HCT116 (cell line): ENCODE measurements around the gene CHRNA7. TPM values are rescaled to one million over a fixed set of nuclear protein-coding genes. Genes with fewer than 3 reads are reported as not detected.

Experiments used
- ATAC-seq: fragments of 200-7000 bp; cut with Tn5 transposase; 2 replicates; pipeline ENCODE4 v1.9.1; 2020; ENCODE audit warnings: mild to moderate bottlenecking, moderate library complexity
- BruUV-seq: library from RNA; stranded (reverse); fragments of 400-500 nt; replicated peaks from 2 replicates; lab custom pipeline; 2021; lab: Mats Ljungman, UMichigan
- CTCF ChIA-PET: fragments of 300-600 bp; sonication (Branson Sonifier 250); formaldehyde crosslinking; loops from one replicate; lab custom pipeline; 2021; ENCODE audit warnings: antibody characterized with exemption; lab: Charles Lee
- POLR2A ChIA-PET: fragments of 300-600, 350-600 bp; sonication (Branson Sonifier 250); formaldehyde crosslinking; loops from one replicate; lab custom pipeline; 2021; ENCODE audit warnings: antibody characterized with exemption; lab: Charles Lee
- RAD21 ChIA-PET, 2 experiments: fragments of 300-600 bp; sonication (Branson Sonifier 250); formaldehyde crosslinking; loops; one replicate each; lab custom pipeline; 2023; ENCODE audit warnings: low total read pairs in 2 of 2; ENCODE audit not compliant: uncharacterized antibody in 2 of 2, unreplicated experiment in 2 of 2, low non-redundant PET in 1 of 2; lab: Charles Lee
- DNase-seq: peaks from one replicate; pipeline ENCODE4 v3.0.0-alpha.2; 2010; ENCODE audit warnings: low read depth, low spot score
- H2AFZ ChIP-seq: fragments of 200-600 bp; shearing (Covaris generic), sonication (generic); 2 replicates; pipeline ENCODE4 v1.6.1; 2017; ENCODE audit warnings: low read depth, mixed run types, mixed read lengths, antibody characterized with exemption, low read length; ENCODE audit not compliant: poor library complexity, severe bottlenecking
- H3K27ac ChIP-seq: 2 replicates; pipeline ENCODE4 v1.5.1; 2012; ENCODE audit warnings: low read depth, low read length
- H3K27me3 ChIP-seq: fragments of 200-600 bp; sonication (generic); 2 replicates; pipeline ENCODE4 v1.6.1; 2016; ENCODE audit warnings: mixed run types, low read length, mixed read lengths; ENCODE audit not compliant: insufficient read depth
- H3K36me3 ChIP-seq, 2 experiments: fragments of 200-500 bp in 1 of 2; fragments of 200-600 bp in 1 of 2; sonication (Bioruptor generic) in 1 of 2; sonication (generic) in 1 of 2; 2 replicates each; pipeline versions ENCODE4 v1.5.1 to v1.6.1; 2014 to 2016; ENCODE audit warnings: low read length in 2 of 2, inconsistent platforms in 1 of 2, mixed read lengths in 1 of 2, mixed run types in 1 of 2; ENCODE audit not compliant: insufficient read depth in 2 of 2, control insufficient read depth in 1 of 2
- H3K4me1 ChIP-seq, 2 experiments: fragments of 200-600 bp in 1 of 2; sonication (generic) in 1 of 2; 2 replicates each; pipeline versions ENCODE4 v1.5.1 to v1.6.1; 2012 to 2017; ENCODE audit warnings: low read length in 2 of 2, inconsistent platforms in 1 of 2, mild to moderate bottlenecking in 1 of 2, mixed read lengths in 1 of 2, mixed run types in 1 of 2, moderate library complexity in 1 of 2; ENCODE audit not compliant: insufficient read depth in 2 of 2, control insufficient read depth in 1 of 2
- H3K4me2 ChIP-seq: fragments of 200-600 bp; sonication (generic); 2 replicates; pipeline ENCODE4 v1.6.1; 2017; ENCODE audit warnings: mixed run types, low read length, mixed read lengths
- H3K4me3 ChIP-seq, 2 experiments: fragments of 200-600 bp in 1 of 2; sonication (generic) in 1 of 2; replicated peaks in 1 of 2; 2 replicates each; pipeline ENCODE4 v1.5.1; 2011 to 2016; ENCODE audit warnings: low read length in 2 of 2, control low read depth in 1 of 2, low read depth in 1 of 2, mild to moderate bottlenecking in 1 of 2, mixed read lengths in 1 of 2, mixed run types in 1 of 2
- H3K79me2 ChIP-seq: fragments of 200-600 bp; sonication (generic); 2 replicates; pipeline ENCODE4 v1.6.1; 2017; ENCODE audit warnings: mild to moderate bottlenecking, mixed run types, low read length, moderate library complexity, mixed read lengths; ENCODE audit not compliant: insufficient read depth
- H3K9ac ChIP-seq: fragments of 200-600 bp; sonication (generic); 2 replicates; pipeline ENCODE4 v1.6.1; 2016; ENCODE audit warnings: low read length, mixed read lengths
- H3K9me2 ChIP-seq: fragments of 200-600 bp; sonication (generic), shearing (Covaris generic); 2 replicates; pipeline ENCODE4 v1.6.1; 2017; ENCODE audit warnings: mixed run types, mild to moderate bottlenecking, moderate library complexity; ENCODE audit not compliant: insufficient read depth
- H3K9me3 ChIP-seq, 2 experiments: fragments of 200-500 bp in 1 of 2; fragments of 200-600 bp in 1 of 2; sonication (Bioruptor generic) in 1 of 2; sonication (generic) in 1 of 2; 2 replicates each; pipeline ENCODE4 v1.6.1; 2014 to 2017; ENCODE audit warnings: low read length in 2 of 2, mixed read lengths in 2 of 2, inconsistent platforms in 1 of 2, low read depth in 1 of 2, mild to moderate bottlenecking in 1 of 2, mixed run types in 1 of 2, moderate library complexity in 1 of 2; ENCODE audit not compliant: control insufficient read depth in 1 of 2, insufficient read depth in 1 of 2
- H4K20me1 ChIP-seq: fragments of 200-600 bp; sonication (generic), shearing (Covaris generic); 2 replicates; pipeline ENCODE4 v1.6.1; 2017; ENCODE audit warnings: mixed run types, mild to moderate bottlenecking, moderate library complexity; ENCODE audit not compliant: insufficient read depth
- ATF3 ChIP-seq: IDR thresholded peaks from 2 replicates; pipeline ENCODE4 v1.6.1; 2012
- CBX3 ChIP-seq: IDR thresholded peaks from 2 replicates; pipeline ENCODE4 v1.6.1; 2012; ENCODE audit warnings: low read depth
- CEBPB ChIP-seq: IDR thresholded peaks from 2 replicates; pipeline ENCODE4 v1.6.1; 2012; ENCODE audit warnings: low read depth
- EZH2 ChIP-seq: fragments of 200-600 bp; sonication (generic); IDR thresholded peaks from 2 replicates; pipeline ENCODE4 v1.6.1; 2017; ENCODE audit warnings: antibody characterized with exemption, mixed run types
- EZH2phosphoT487 ChIP-seq: fragments of 200-600 bp; IDR thresholded peaks from 2 replicates; pipeline ENCODE4 v1.6.1; 2018; ENCODE audit warnings: antibody characterized with exemption, borderline replicate concordance
- FOSL1 ChIP-seq: IDR thresholded peaks from 2 replicates; pipeline ENCODE4 v1.6.1; 2012; ENCODE audit warnings: low read depth
- JUND ChIP-seq: IDR thresholded peaks from 2 replicates; pipeline ENCODE4 v1.6.1; 2012
- POLR2A ChIP-seq: IDR thresholded peaks from 2 replicates; pipeline ENCODE4 v1.7.0; 2011; ENCODE audit warnings: borderline replicate concordance; ENCODE audit not compliant: insufficient read depth, insufficient read length; ENCODE audit errors: extremely low read depth
- SRF ChIP-seq: IDR thresholded peaks from 2 replicates; pipeline ENCODE4 v1.6.1; 2012; ENCODE audit warnings: low read depth
- TCF7L2 ChIP-seq: IDR thresholded peaks from 2 replicates; pipeline ENCODE4 v1.7.0; 2011; ENCODE audit warnings: borderline replicate concordance, inconsistent platforms; ENCODE audit not compliant: insufficient read depth, insufficient read length; ENCODE audit errors: extremely low read depth
- YY1 ChIP-seq: IDR thresholded peaks from 2 replicates; pipeline ENCODE4 v1.6.1; 2011; ENCODE audit warnings: low read length, low read depth, moderate library complexity, mild to moderate bottlenecking; ENCODE audit not compliant: insufficient replicate concordance; ENCODE audit errors: extremely low read depth
- ZBTB33 ChIP-seq: IDR thresholded peaks from 2 replicates; pipeline ENCODE4 v1.6.1; 2011; ENCODE audit warnings: mild to moderate bottlenecking, low read length, moderate library complexity; ENCODE audit not compliant: insufficient replicate concordance; ENCODE audit errors: extremely low read depth
- ZFX ChIP-seq: fragments of 450-650 bp; IDR thresholded peaks from 2 replicates; pipeline ENCODE4 v1.6.1; 2017
- ZNF274 ChIP-seq: fragments of 200-500 bp; sonication (Bioruptor generic); IDR thresholded peaks from 2 replicates; pipeline ENCODE4 v1.6.1; 2014; ENCODE audit warnings: mild to moderate bottlenecking, low read depth, low read length, inconsistent platforms
- intact Hi-C: fragments of 100-400 bp; cut with micrococcal nuclease; formaldehyde crosslinking; loops from 2 replicates; pipeline ENCODE4 v1.10.0; 2022
- total RNA-seq: library from RNA; stranded (reverse); gene quantifications from one replicate; pipeline ENCODE4 v1.2.1, GENCODE V29; 2021; ENCODE audit not compliant: unreplicated experiment
- TF ChIP-seq, protein P1 (sequence below): IDR thresholded peaks from 2 replicates; pipeline ENCODE4 v1.6.1; 2012

The CHRNA7 gene
- total RNA-seq, 1 experiment from 2014 or later, result 6.8 TPM

GRCh38 chr15:32123473-32123872 is 93.2 kb downstream of the CHRNA7 start:
- Histone ChIP-seq H3K4me2 (no peak overlapping the region), H3K79me2 (no peaks in the 10 kb centered on the region), H2AFZ (no peak overlapping the region), H3K9me3 (no peaks in the 10 kb centered on the region)
- TF ChIP-seq EZH2 (no peak), FOSL1 (no peak), YY1 (no peak), JUND (no peak), SRF (no peak), TCF7L2 (no peak), ATF3 (no peak), CBX3 (no peak), ZFX (no peak)
- TF ChIP-seq, protein P1, sequence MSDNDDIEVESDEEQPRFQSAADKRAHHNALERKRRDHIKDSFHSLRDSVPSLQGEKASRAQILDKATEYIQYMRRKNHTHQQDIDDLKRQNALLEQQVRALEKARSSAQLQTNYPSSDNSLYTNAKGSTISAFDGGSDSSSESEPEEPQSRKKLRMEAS, result no peak
- TF ChIP-seq, all 23 proteins: peak for 0
- Histone ChIP-seq H3K27ac (no peak overlapping the region), H3K9ac (no peak overlapping the region), H3K27me3 (no peaks in the 10 kb centered on the region), H3K9me2 (no peaks in the 10 kb centered on the region), H3K36me3 (no peaks in the 10 kb centered on the region; a peak in 1 of 4 replicates), H3K4me1 (no peaks in the 10 kb centered on the region), H4K20me1 (no peaks in the 10 kb centered on the region), H3K4me3 (no peak overlapping the region)
- no TSS peak for BruUV-seq
- ChIA-PET RAD21 (no interaction called here), POLR2A (no interaction called here), CTCF (no interaction called here)
- ATAC-seq, result no peak
- no peak for DNase-seq
- intact Hi-C loops, result no loop called here

DNA sequence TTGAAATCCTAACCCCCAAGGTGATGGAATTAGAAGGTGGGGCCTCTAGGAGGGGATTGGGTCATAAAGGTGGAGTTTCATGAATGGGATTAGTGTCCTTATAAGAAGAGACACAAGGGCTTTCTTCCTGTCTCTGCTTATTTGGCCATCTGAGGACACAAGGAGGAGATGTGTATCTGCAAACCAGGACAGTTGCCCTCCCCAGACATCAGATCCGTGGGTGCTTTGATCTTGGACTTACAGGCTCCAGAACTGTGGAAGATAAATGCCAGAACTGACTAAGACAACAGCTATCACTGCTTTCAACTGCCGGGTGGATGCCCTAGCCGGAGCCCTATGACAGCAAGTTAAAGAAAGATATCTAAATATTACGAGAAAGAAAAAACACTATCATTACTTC is 94.4 kb downstream of the CHRNA7 start:
- Histone ChIP-seq H3K4me2 (no peak overlapping the region), H3K79me2 (no peaks in the 10 kb centered on the region), H3K9me2 (no peaks in the 10 kb centered on the region), H3K9me3 (no peaks in the 10 kb centered on the region), H3K27ac (no peak overlapping the region), H4K20me1 (no peaks in the 10 kb centered on the region), H3K36me3 (no peaks in the 10 kb centered on the region; a peak in 1 of 4 replicates), H2AFZ (no peak overlapping the region), H3K27me3 (no peaks in the 10 kb centered on the region), H3K4me3 (no peak overlapping the region), H3K4me1 (no peaks in the 10 kb centered on the region), H3K9ac (no peak overlapping the region)
- ATAC-seq (no peak), DNase-seq (no peak)
- RAD21 ChIA-PET, result no interaction called here
- TF ChIP-seq SRF, result no peak
- TF ChIP-seq FOSL1, result no peak
- no peak for TF ChIP-seq CEBPB
- TF ChIP-seq EZH2phosphoT487, result no peak
- TF ChIP-seq YY1, result no peak
- TF ChIP-seq ZBTB33, result no peak
- no peak for TF ChIP-seq POLR2A
- TF ChIP-seq JUND, result no peak
- no peak for TF ChIP-seq ZNF274
- POLR2A ChIA-PET, result no interaction called here
- intact Hi-C loops, result no loop called here
- BruUV-seq, result no TSS peak
- CTCF ChIA-PET, result no interaction called here
